Coronary artery (tissue), 2 donors: ENCODE results near the gene COL4A1.
"Not testable (repeated sequence)": the region's sequence is repeated elsewhere in the genome, so short reads cannot be mapped to it uniquely, and the experiment has no call there.

ENCODE experiments used
- DNase-seq: peaks from one replicate; pipeline ENCODE4 v3.0.0-alpha.2; 2017; ENCODE audit warnings: low spot score
- H3K27ac ChIP-seq, 2 donors: fragments of 200-600 bp; sonication (generic); one replicate each; pipeline ENCODE4 v1.5.1; 2016 to 2019
- H3K4me3 ChIP-seq: fragments of 200-600 bp; sonication (generic); 2 replicates; pipeline ENCODE4 v1.5.1; 2016; ENCODE audit warnings: mild to moderate bottlenecking, moderate library complexity
- TF ChIP-seq, protein P1 (sequence below): fragments of 200-600 bp; sonication (generic); IDR thresholded peaks from one replicate; pipeline ENCODE4 v1.5.1; 2019; ENCODE audit warnings: antibody characterized with exemption

The COL4A1 gene

DNA sequence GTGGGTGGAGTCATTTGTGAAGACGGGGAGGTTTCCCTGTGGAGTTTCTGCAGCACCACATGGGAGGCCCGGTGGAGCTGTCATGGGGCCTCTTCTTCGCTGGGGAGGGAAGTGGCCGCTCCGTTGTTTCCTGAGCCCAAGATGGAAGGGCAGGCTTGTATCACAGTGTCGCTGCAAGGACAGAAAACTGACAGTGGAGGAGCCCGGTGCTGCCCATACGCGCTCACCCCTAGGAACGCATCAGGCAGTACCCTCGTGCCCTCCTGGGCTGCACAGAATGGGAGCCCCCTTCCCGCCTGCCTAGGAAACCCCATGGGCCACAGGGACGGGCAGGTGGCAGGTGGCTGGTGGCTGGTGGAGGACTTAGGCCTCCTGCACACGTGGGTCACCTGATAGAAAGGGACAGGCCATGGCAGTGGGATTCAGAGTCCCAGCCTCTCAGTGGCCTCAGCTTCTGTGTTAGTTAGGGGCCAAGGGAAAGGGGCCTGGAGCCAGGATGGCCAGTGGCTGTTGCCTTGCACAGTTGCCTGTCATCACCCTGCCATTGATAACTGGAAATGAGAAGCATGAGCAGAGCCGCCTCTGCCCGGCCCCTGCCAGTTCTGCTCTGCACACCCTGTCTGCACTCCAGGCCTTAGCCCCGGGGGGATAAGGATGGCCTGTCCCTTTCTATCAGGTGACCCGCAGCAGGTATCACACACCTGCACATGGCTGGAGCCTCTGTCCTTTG is 7.7 kb upstream of the COL4A1 start:
- Histone ChIP-seq H3K27ac (peak overlapping the region; percentile 68 to 85), H3K4me3 (peak overlapping the region; percentile 98)
- DNase-seq = peak; percentile 71
- TF ChIP-seq, protein P1, sequence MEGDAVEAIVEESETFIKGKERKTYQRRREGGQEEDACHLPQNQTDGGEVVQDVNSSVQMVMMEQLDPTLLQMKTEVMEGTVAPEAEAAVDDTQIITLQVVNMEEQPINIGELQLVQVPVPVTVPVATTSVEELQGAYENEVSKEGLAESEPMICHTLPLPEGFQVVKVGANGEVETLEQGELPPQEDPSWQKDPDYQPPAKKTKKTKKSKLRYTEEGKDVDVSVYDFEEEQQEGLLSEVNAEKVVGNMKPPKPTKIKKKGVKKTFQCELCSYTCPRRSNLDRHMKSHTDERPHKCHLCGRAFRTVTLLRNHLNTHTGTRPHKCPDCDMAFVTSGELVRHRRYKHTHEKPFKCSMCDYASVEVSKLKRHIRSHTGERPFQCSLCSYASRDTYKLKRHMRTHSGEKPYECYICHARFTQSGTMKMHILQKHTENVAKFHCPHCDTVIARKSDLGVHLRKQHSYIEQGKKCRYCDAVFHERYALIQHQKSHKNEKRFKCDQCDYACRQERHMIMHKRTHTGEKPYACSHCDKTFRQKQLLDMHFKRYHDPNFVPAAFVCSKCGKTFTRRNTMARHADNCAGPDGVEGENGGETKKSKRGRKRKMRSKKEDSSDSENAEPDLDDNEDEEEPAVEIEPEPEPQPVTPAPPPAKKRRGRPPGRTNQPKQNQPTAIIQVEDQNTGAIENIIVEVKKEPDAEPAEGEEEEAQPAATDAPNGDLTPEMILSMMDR = no peak

DNA sequence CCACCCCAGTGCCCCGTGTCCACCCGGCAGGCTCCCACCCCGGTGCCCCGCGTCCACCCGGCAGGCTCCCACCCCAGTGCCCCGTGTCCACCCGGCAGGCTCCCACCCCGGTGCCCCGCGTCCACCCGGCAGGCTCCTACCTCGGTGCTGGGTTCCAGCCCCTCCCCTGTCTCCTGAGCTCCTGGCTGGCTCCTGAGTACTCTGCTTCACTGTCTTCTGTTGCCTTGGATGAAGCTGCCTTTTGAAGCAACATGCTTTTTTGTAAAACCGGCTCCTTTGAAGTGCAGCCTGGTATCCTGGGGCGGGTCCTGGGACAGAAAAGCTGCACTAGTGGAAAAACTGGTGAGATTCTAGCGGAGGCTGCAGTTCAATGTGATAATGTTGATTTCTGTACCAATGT is 6.8 kb upstream of the COL4A1 start:
- H3K27ac ChIP-seq = peak overlapping the region; percentile 68 to 85

DNA sequence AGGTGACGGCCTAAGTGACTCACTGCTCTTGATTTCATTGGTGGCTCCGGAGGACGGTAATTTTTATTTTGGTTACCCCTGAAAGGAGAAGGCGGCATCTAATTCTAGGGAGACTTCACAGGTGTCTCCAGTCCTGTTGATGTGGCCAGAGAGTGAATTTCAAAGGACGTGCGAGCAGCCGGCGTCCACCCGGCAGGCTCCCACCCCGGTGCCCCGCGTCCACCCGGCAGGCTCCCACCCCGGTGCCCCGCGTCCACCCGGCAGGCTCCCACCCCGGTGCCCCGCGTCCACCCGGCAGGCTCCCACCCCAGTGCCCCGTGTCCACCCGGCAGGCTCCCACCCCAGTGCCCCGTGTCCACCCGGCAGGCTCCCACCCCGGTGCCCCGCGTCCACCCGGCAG is 6.3 kb upstream of the COL4A1 start:
- DNase-seq = not testable (repeated sequence)
- H3K27ac ChIP-seq = peak overlapping the region; percentile 99
- H3K4me3 ChIP-seq = peak overlapping the region; percentile 98

More for the DNA sequence above, 6.8 kb upstream of the COL4A1 start:
- H3K4me3 ChIP-seq = peak overlapping the region; percentile 98
- DNase-seq = peak; percentile 41

DNA sequence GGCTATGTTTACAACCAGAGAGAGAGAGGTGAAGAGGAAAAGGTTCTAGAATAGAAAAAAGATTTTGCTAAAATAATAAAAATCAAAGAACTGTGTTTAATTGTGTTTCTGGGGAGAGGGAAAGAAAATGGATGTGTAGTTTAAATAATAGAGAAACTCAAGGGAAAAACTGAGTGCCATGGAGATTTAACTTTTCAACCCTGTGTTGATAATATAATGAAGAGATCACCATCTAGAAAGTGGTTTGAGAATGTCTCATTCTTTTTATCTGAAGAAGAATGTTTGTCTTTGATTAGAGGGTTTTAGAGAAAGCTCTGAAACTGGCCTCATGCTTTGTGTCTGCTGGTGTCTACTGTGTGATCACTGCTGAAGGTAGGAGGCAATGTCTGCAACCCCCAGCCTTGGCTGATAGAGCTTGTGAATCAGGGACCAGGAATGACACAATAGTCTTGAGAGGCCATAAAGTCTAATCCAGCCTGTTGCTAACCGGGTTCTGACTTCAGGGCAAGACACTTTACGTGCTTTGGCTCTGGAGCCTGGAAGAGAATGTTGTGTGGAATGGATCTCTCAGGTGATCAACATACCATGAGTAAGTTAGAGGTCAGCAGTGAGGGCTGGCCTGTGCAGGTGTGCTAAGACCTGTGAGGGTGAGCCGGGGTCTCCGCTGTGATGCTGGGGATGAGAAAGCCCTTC is 5.5 kb upstream of the COL4A1 start:
- DNase-seq = peak; percentile 76
- Histone ChIP-seq H3K27ac (peak overlapping the region; percentile 99), H3K4me3 (peak overlapping the region; percentile 98)
- TF ChIP-seq, protein P1 = no peak

DNA sequence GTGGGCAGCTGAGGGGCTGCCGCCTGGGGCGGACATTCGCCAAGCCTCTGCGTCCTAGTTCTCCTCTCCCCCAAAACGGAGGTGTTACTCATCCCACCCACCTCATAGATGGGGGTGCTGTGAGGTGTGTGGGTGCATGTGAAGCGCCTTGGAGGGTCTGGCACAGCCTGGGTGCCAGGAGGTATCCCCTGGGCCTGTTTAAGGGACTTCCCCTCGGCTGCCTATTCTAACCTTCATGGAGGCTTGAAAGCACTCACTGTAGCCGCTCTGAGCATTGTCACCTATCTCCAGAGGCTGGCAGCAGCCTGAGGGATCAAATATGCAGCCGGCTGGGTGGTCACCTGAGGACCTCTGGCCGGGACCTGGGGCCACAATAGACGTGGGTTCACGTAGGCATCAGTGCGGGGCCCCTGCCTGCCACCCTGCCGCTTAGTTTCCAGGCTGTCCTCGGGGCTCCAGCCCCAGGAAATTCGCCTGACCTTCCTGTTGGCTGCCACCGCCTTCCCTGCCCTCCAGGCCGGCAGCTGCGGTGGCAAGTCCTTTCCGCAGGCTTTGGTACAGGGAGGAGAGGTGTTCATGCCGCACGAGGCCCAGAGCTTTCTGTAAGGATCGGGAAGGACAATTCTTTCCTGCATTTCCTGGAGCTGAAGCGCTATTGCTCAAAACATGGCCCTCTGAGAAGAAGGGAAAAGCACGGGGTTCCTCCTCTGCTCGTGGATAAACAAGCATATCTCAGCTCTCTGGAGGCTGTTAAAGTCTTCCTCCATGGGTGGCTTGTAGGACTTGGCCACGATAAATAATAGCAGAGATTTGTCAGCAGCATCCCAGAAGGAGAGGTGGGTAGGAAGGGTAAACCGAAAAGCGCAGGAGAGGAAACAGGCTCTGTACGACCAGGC is 4.7 kb upstream of the COL4A1 start:
- peak overlapping the region; percentile 99 for H3K27ac ChIP-seq
- TF ChIP-seq, protein P1 = no peak
- DNase-seq = peak; percentile 75
- peak overlapping the region; percentile 98 for H3K4me3 ChIP-seq

DNA sequence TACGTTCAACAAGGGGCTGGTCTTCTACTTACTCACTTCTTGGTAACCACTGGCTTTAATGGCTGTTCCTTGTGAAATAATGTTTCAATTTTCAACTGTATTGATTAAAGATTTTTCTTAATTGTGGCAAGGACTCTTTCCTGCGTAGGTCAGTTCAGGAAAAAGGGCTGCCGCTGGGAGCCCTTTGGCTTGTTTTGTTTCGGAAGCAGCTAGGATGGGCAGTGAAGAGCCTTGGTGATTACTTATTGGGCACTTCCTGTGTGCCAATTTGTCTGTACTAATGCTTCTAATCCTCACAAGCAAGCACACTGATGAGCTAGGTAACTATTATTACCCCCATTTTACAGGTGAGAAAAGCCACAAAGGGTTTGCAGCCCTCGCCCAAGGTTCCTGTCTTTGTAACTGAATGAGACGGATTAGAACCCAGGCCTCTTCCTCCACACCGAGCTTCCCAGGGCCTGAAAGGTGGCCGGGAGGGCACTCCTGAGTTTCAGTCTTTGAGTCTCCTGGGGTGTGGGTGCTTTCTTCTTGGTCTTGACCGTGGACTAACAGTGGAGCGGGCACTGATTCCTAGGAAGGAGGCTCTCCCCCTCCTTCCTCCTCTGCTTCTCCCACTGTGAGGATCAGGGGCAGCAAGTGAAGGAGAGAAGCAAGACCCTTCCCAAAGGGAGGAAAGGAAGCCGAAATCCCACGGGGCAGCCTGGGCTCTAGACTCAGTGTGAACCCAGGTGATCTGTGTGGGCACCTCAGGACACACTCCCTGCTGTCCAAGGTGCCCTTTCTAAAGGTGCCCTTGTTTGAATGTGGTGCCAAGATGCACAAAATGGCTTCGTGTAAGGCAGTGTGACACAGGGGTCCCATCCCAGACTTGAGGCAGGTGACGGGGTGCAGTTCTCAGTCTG is 3.8 kb upstream of the COL4A1 start:
- TF ChIP-seq, protein P1 = no peak
- peak overlapping the region; percentile 99 for H3K27ac ChIP-seq
- DNase-seq = peak; percentile 65
- H3K4me3 ChIP-seq = peak overlapping the region; percentile 98

DNA sequence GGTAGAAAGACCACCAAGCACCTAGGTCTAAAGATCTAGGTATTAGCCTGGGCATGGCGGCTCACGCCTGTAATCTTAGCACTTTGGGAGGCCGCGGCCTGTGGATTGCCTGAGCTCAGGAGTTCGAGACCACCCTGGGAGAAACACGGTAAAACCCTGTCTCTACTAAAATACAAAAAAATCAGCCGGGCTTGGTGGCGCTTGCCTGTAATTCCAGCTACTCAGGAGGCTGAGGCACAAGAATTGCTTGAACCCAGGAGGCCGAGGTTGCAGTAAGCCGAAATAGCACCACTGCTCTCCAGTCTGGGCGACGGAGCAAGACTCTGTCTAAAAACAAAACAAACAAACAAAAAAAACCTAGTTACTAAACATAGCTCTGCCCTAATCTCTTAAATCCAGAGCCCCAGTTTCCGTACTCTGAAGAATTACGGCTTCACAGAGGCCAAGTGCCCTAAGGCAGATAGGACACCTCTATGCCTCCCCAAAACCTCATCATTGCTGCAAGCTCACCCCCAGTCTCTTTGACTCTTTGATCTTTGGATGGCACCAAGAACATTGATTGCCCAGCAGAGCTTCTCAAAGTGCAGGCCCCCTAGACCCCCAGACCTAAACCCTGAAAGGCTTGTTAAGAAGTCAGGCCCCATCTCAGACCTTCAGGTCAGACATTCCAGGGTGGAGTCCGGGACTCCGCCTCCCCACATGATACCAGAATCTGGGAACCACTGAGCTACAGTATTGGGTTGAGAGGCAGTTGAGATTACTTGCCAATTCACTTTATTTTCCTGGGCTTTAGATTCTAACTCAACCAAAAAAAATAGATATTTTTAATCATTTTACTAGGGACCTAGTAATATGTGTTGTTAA is 2.9 kb upstream of the COL4A1 start:
- Histone ChIP-seq H3K4me3 (peak overlapping the region; percentile 98), H3K27ac (peak overlapping the region; percentile 99)
- TF ChIP-seq, protein P1 = no peak
- DNase-seq = peak; percentile 70
